GM10266 (cell line): ENCODE measurements around the gene FAM228A.

Experiments used
- DNase-seq: peaks from one replicate; pipeline ENCODE4 v3.0.0; 2012; ENCODE audit errors: extremely low spot score
- TF ChIP-seq, protein P1 (sequence below): IDR thresholded peaks from 2 replicates; pipeline ENCODE4 v1.5.1; 2012; ENCODE audit warnings: mild to moderate bottlenecking, low read depth; ENCODE audit not compliant: control insufficient read depth, insufficient read depth; ENCODE audit errors: missing control alignments

FAM228A gene

DNA sequence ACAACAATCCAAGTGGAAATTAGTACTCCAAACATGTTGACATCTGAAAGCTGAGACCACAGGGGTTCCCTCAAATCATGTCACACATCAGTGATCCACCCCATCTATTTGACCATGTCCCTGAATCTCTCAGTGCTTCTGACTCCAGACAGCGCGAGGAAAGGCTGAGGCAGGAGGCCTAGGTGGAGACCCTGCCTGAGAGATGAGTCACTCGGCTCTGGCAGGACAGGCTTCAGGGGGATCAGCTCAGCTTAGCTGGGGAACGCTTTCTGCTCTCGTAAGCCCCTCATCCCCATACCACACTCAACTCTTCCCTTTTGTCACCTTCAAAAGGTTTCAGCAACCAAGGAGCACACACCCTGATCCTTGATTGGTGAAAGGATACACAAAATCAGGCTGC, 5.8 kb upstream of the FAM228A start:
- DNase-seq, result no peak
- TF ChIP-seq, protein P1, sequence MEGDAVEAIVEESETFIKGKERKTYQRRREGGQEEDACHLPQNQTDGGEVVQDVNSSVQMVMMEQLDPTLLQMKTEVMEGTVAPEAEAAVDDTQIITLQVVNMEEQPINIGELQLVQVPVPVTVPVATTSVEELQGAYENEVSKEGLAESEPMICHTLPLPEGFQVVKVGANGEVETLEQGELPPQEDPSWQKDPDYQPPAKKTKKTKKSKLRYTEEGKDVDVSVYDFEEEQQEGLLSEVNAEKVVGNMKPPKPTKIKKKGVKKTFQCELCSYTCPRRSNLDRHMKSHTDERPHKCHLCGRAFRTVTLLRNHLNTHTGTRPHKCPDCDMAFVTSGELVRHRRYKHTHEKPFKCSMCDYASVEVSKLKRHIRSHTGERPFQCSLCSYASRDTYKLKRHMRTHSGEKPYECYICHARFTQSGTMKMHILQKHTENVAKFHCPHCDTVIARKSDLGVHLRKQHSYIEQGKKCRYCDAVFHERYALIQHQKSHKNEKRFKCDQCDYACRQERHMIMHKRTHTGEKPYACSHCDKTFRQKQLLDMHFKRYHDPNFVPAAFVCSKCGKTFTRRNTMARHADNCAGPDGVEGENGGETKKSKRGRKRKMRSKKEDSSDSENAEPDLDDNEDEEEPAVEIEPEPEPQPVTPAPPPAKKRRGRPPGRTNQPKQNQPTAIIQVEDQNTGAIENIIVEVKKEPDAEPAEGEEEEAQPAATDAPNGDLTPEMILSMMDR, result no peak

DNA sequence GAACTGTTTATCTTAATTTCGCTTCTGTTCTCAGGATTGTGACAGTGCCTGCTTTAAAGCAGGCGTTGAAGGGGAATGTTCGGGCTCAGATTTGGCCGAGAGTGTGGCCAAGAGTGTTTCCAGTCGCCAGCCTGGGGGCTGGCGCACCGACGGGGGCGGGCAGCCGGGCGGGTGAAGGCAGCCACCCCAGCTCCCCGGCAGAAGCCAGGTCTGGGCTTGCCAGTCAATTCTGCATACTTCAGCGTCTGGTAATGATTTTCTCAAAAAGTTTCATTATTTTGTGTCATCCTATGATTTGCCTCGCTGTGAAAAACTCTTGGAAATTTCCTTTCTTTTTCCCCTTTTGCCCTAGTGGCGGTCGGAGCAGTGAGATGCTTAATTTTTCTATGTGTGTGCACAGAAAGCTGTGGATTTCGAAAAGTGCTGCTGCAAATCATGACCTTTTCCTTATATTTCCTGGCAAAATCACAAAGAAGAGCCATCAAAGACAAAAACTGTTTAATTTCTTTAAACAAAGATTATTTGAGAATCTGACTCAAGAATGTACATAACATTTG, 856 bp downstream of the FAM228A start:
- DNase-seq, result no peak
- TF ChIP-seq, protein P1, result no peak

DNA sequence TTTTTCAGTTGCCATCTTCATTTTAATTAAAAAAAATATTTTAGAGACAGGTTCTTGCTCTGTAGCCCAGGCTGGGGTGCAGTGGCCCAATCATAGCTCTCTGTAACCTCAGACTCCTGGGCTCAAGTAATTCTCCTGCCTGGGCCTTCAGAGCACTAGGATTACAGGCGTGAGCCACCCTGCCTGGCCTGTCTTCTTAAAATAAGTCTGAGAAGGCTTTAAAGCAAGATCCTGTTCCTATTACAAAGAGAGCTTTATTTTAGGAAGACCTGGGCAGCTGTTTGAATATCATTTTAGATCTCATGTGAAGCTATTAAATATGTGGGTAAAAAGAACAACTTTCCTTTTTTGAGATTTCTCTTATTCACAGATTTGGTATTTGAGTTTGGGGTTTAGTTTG, 1.5 kb downstream of the FAM228A start:
- TF ChIP-seq, protein P1, result no peak
- no peak for DNase-seq

DNA sequence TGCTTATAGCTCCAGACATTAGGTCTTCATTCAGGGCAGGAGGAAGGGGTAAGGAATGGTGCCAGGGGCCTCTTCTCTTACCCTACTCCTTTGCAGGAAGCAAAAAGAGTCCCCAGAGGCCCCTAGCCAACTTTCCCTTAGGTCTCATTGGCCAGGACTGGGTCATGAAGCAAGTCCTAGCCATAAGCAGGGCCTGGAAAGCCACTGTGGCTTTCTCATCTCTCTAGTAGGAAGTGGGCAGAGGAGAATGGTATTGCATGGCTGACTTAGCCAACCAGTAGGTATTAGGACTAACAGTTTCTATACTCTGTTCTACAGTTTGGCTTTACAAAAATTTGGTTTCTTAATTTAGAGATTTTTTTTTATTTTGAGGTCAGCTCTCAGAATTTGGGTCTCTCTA, 4.8 kb downstream of the FAM228A start:
- TF ChIP-seq, protein P1, result no peak
- no peak for DNase-seq

DNA sequence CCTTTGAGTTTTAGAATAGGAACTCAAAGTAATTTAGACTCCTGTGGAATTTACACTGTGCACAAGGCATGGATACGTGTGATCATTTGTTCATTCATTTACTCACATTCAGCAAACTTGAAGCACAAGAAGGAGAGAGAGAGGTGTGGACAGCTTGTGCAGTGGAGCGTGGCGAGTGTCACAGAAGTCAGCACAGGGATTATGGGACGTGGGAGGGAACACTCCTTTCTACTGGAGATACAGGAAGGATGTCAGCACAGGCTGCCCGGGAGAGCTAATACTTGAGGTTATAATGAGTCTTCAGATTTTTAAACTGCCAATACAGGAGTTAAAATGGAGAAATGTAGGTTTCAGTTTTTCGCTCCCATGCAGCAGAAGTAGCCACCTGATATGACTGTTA, 7.0 kb downstream of the FAM228A start:
- DNase-seq, result no peak
- TF ChIP-seq, protein P1, result no peak

DNA sequence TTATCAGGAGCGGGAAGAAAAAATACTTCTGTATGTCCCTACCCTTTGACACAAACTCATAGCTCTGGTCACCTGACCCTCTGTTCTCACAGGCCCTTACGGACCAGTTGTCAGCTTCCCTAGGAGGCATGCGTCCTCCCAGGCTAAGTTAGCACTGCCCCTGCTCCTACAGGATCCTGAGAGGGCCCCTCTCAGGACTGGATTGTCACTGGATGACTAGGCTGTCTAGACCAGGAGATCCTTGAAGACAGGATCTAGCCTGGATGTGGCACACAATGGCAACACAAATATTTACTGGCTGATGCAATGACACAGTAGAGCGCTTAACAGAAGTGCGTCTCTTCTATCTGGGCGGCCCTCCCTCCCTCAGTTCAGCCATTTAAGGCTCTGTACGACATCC, 7.7 kb downstream of the FAM228A start:
- DNase-seq, result no peak
- TF ChIP-seq, protein P1, result no peak

DNA sequence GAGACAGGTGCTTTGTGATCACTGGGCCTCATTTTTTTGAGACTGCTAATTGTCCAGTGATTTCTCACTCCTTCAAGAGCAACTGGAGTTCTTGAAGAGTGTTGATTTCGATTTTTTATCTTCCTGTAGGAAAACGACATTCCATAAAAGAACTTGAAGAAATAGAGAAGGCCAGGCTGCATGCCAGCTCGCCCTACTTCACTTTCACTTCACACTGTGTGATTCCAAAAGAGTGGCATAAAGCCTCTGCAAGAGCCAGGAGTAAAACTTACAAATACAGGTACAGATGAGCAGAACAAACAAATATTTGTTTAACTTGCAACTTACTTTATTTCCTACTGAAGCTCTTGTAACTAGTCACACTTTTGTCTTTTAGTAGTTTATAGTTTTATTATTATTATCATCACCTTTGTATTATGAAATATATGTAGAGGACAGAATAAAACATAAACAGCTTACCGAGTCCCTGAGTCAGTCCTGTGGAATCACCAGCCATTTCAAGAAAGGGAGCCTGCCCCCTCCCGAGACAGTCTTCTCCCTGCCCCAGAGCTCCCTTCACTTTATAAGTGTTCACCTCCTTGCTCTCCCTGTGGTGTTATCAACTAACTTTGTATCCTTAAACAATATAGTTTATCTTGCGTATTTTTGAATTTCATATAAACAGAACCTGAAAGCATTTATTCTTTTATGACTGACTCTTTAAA, 8.7 kb downstream of the FAM228A start:
- no peak for DNase-seq
- TF ChIP-seq, protein P1, result no peak
